ENCODE measurements around the gene HLA-DQA2. TPM values are rescaled to one million over a fixed set of nuclear protein-coding genes. Genes with fewer than 3 reads are reported as not detected.
"Not testable (repeated sequence)": the region's sequence is repeated elsewhere in the genome, so short reads cannot be mapped to it uniquely, and the experiment has no call there.

Gene HLA-DQA2
- total RNA-seq, 2 donors from 2014 or later: 0.45 to 1.6 TPM

DNA sequence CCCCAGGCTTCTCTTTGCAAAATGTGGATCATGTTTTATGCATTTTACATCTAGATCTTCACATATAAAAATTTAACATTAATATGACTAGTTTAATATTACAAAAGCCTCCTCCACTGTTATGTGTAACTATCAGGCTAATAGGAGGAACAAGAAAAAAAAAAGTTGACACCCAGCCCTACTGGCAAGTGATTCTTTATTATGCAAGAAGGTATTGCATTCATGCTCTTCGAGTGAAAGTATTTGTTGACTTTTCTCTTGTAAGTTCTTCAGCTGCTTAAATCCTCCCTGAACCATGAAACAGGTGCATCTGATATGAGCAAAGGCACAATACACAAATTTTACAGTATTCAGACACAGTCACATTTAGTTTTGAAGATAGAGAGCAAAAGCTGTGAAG, 22.9 kb downstream of the HLA-DQA2 start:
- 24% methylated on average over 1 of the region's 1 CpG for WGBS

DNA sequence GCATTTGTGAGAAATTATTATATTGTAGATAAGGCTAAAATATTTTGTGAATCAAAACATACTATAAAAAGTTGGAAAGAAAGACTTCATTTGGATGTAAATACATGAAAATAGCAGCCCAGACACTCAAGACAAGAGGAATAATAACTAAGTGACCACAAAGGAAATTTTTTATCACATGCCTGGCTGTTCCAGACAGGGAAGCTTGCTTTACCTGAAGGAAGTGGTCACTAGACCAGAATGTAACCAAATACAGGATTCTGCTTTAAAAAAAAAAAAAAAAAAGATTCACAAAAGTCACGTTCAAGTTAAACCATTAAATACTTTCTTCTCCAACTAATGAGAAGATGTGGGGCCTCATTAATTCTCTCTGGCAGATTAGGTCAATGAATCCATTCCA, 31.5 kb downstream of the HLA-DQA2 start:
- TF ChIP-seq POLR2AphosphoS5 (IDR thresholded peaks at IDR 0.05) (no peak), POLR2A (IDR thresholded peaks at IDR 0.05) (no peak)
- TF ChIP-seq, protein P1, sequence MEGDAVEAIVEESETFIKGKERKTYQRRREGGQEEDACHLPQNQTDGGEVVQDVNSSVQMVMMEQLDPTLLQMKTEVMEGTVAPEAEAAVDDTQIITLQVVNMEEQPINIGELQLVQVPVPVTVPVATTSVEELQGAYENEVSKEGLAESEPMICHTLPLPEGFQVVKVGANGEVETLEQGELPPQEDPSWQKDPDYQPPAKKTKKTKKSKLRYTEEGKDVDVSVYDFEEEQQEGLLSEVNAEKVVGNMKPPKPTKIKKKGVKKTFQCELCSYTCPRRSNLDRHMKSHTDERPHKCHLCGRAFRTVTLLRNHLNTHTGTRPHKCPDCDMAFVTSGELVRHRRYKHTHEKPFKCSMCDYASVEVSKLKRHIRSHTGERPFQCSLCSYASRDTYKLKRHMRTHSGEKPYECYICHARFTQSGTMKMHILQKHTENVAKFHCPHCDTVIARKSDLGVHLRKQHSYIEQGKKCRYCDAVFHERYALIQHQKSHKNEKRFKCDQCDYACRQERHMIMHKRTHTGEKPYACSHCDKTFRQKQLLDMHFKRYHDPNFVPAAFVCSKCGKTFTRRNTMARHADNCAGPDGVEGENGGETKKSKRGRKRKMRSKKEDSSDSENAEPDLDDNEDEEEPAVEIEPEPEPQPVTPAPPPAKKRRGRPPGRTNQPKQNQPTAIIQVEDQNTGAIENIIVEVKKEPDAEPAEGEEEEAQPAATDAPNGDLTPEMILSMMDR (IDR thresholded peaks at IDR 0.05): no peak
- Histone ChIP-seq H3K4me3 (no peak overlapping the region), H3K36me3 (no peaks in the 10 kb centered on the region), H3K27me3 (replicated peaks; ENCODE audit: insufficient read depth) (no peaks in the 10 kb centered on the region), H3K27ac (no peak overlapping the region), H3K4me1 (replicated peaks) (no peaks in the 10 kb centered on the region), H3K9me3 (no peaks in the 10 kb centered on the region)
- 14% methylated on average over 1 of the region's 1 CpG for WGBS
- DNase-seq (ENCODE audit: low spot score): no peak
- intact Hi-C loops (cut with DNase I): no loop called here

More for the DNA sequence above, 22.9 kb downstream of the HLA-DQA2 start:
- intact Hi-C loops (cut with DNase I): no loop called here
- Histone ChIP-seq H3K36me3 (no peaks in the 10 kb centered on the region), H3K4me3 (no peak overlapping the region), H3K27me3 (replicated peaks; ENCODE audit: insufficient read depth) (peaks cover 3% of the 10 kb centered on the region), H3K9me3 (no peaks in the 10 kb centered on the region), H3K27ac (no peak overlapping the region), H3K4me1 (replicated peaks) (no peaks in the 10 kb centered on the region)
- no peak for DNase-seq (ENCODE audit: low spot score)
- TF ChIP-seq, protein P1 (IDR thresholded peaks at IDR 0.05): no peak
- TF ChIP-seq POLR2AphosphoS5 (IDR thresholded peaks at IDR 0.05) (no peak), POLR2A (IDR thresholded peaks at IDR 0.05) (no peak)

DNA sequence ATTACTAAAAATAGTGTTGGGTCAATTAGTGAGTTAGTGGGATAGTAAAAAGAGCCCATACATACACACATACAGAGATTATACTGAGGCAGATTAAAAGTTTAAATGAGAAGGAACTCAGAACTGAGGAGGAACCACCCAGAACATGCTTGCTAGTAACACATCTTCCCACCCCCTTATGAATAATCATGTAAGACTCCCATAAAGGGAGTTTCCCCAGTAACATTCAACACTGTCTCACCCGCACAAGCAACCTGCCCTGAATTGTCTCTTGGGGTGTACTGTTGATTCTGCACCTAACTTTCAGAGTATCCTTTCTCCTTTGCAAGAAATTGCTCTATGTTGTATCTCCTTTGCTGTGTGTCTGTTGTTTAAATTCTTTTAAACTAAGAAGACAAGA, 33.2 kb downstream of the HLA-DQA2 start:
- 40% methylated on average over 1 of the region's 1 CpG for WGBS
- Histone ChIP-seq H3K27ac (no peak overlapping the region), H3K4me3 (no peak overlapping the region), H3K36me3 (no peaks in the 10 kb centered on the region), H3K4me1 (replicated peaks) (no peaks in the 10 kb centered on the region), H3K9me3 (no peaks in the 10 kb centered on the region), H3K27me3 (replicated peaks; ENCODE audit: insufficient read depth) (no peaks in the 10 kb centered on the region)
- intact Hi-C loops (cut with DNase I): no loop called here
- DNase-seq (ENCODE audit: low spot score): no peak
- TF ChIP-seq POLR2A (IDR thresholded peaks at IDR 0.05) (no peak), POLR2AphosphoS5 (IDR thresholded peaks at IDR 0.05) (no peak)
- TF ChIP-seq, protein P1 (IDR thresholded peaks at IDR 0.05): no peak

DNA sequence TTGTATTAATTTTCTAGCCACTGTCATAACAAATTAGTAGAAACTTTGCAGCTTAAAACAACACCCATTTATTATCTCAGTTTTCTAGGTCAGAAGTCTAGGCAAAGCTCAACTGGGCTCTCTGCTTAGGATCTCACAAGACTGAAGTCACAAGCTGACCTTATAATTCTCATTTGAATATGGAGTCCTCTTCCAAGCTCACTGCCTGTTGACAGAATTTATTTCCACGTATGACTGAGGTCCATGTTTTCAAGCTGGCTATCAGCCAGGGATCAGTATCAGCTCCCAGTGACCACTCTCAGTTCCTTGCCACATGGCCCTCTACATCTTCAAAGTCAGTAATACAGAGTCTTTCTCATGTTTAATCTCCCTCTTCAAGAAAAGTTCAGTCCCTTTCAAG, 33.9 kb downstream of the HLA-DQA2 start:
- intact Hi-C loops (cut with DNase I): no loop called here
- DNase-seq (ENCODE audit: low spot score): no peak
- Histone ChIP-seq H3K36me3 (no peaks in the 10 kb centered on the region), H3K27ac (no peak overlapping the region), H3K4me3 (no peak overlapping the region), H3K4me1 (replicated peaks) (no peaks in the 10 kb centered on the region), H3K27me3 (replicated peaks; ENCODE audit: insufficient read depth) (no peaks in the 10 kb centered on the region), H3K9me3 (no peaks in the 10 kb centered on the region)
- 14% methylated on average over 1 of the region's 1 CpG for WGBS
- TF ChIP-seq POLR2AphosphoS5 (IDR thresholded peaks at IDR 0.05) (no peak), POLR2A (IDR thresholded peaks at IDR 0.05) (no peak)
- TF ChIP-seq, protein P1 (IDR thresholded peaks at IDR 0.05): no peak

DNA sequence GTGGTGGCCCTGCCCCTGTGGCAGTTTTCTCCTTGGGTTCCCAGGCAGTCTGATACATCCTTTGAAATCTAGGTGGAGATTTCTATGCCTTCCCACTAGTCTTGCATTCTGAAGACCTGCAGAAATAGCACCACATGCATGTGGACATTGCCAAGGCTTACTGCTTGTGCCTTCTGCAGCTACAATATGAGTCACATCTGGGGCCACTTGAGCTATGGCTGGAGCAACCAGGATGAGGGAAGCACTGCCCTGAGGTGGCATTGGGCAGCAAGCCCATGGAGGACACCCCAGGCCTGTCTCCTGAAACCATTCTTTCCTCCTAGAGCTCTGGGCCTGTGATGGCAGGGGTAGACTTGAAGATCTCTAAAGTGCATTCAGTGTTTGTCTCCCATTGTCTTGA, 37.8 kb downstream of the HLA-DQA2 start:
- TF ChIP-seq POLR2A (IDR thresholded peaks at IDR 0.05) (no peak), POLR2AphosphoS5 (IDR thresholded peaks at IDR 0.05) (no peak)
- TF ChIP-seq, protein P1 (IDR thresholded peaks at IDR 0.05): no peak
- no peaks in the 10 kb centered on the region for H3K27me3 ChIP-seq (replicated peaks; ENCODE audit: insufficient read depth)
- H3K9me3 ChIP-seq: no peaks in the 10 kb centered on the region
- intact Hi-C loops (cut with DNase I): no loop called here
- no peaks in the 10 kb centered on the region for H3K36me3 ChIP-seq
- no peak for DNase-seq (ENCODE audit: low spot score)
- H3K27ac ChIP-seq: no peak overlapping the region
- no peaks in the 10 kb centered on the region for H3K4me1 ChIP-seq (replicated peaks)
- H3K4me3 ChIP-seq: no peak overlapping the region

DNA sequence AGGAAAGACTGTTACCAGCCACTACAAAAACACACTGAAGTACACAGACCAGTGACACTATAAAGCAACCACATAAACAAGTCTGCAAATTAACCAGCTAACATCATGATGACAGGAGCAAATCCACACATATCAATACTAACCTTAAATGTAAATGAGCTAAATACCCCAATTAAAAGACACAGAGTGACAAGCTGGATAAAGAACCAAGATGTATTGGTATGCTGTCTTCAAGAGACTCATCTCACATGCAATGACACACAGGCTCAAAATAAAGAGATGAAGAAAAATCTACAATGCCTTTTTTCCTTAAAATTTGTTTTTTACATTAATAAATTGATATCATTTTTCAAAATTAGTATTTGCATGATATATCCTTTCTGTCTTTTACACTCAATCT, 41.7 kb downstream of the HLA-DQA2 start:
- H3K36me3 ChIP-seq; H3K4me1 ChIP-seq (replicated peaks); H3K27me3 ChIP-seq (replicated peaks; ENCODE audit: insufficient read depth); H3K9me3 ChIP-seq; intact Hi-C loops (cut with DNase I); H3K27ac ChIP-seq; H3K4me3 ChIP-seq; DNase-seq (ENCODE audit: low spot score): not testable (repeated sequence)

Measured in prostate gland (tissue), 2 donors.